HEK293 (cell line): Measurements from ENCODE around the gene FRYL.

ENCODE experiments used
- CTCF ChIA-PET: fragments of 350-600 bp; formaldehyde crosslinking; extraction: SDS; loops from one replicate; lab custom pipeline; 2021; ENCODE audit warnings: antibody characterized with exemption; lab: Yijun Ruan, JAX
- POLR2A ChIA-PET: fragments of 300-600 bp; formaldehyde crosslinking; extraction: SDS; loops from one replicate; lab custom pipeline; 2020; ENCODE audit warnings: antibody characterized with exemption, inconsistent platforms; lab: Yijun Ruan, JAX
- H3K27ac ChIP-seq: fragments of 200-500 bp; sonication (Bioruptor generic); 2 replicates; pipeline ENCODE4 v1.5.1; 2014; ENCODE audit warnings: low read depth, low read length, control low read depth, inconsistent platforms; ENCODE audit errors: extremely low read depth
- H3K36me3 ChIP-seq, 2 experiments: fragments of 200-500 bp in 1 of 2; sonication (Bioruptor generic) in 1 of 2; 1 replicate in 1 of 2; 2 replicates in 1 of 2; pipeline ENCODE4 v1.5.1; 2014 to 2017; ENCODE audit warnings: inconsistent platforms in 2 of 2, low read length in 2 of 2; ENCODE audit not compliant: control insufficient read depth in 2 of 2, insufficient read depth in 1 of 2
- H3K4me1 ChIP-seq: fragments of 200-500 bp; sonication (Bioruptor generic); 2 replicates; pipeline ENCODE4 v1.5.1; 2014; ENCODE audit warnings: mild to moderate bottlenecking, low read length, inconsistent platforms; ENCODE audit not compliant: control insufficient read depth, insufficient read depth
- H3K4me3 ChIP-seq: 2 replicates; pipeline ENCODE4 v1.5.1; 2011; ENCODE audit warnings: low read depth, mild to moderate bottlenecking, control low read depth, low read length, moderate library complexity
- H3K9me3 ChIP-seq: fragments of 200-500 bp; sonication (Bioruptor generic); 2 replicates; pipeline ENCODE4 v1.5.1; 2014; ENCODE audit warnings: low read depth, low read length, inconsistent platforms; ENCODE audit not compliant: control insufficient read depth, insufficient read depth
- IKZF3 ChIP-seq: fragments of 450-650 bp; IDR thresholded peaks from 2 replicates; pipeline ENCODE4 v1.5.0; 2018; ENCODE audit warnings: missing biosample characterization, mild to moderate bottlenecking, missing genetic modification characterization, moderate library complexity
- KLF8 ChIP-seq: fragments of 450-650 bp; formaldehyde crosslinking; IDR thresholded peaks from 2 replicates; pipeline ENCODE4 v1.5.1; 2016; ENCODE audit warnings: missing biosample characterization, missing genetic modification characterization
- MZF1 ChIP-seq: fragments of 450-650 bp; formaldehyde crosslinking; IDR thresholded peaks from 2 replicates; pipeline ENCODE4 v1.5.1; 2017; ENCODE audit warnings: missing biosample characterization, missing genetic modification characterization, borderline replicate concordance
- ZNF112 ChIP-seq: fragments of 450-650 bp; formaldehyde crosslinking; IDR thresholded peaks from 2 replicates; pipeline ENCODE4 v1.5.0; 2017; ENCODE audit warnings: missing biosample characterization, missing genetic modification characterization
- ZNF114 ChIP-seq: fragments of 450-650 bp; formaldehyde crosslinking; IDR thresholded peaks from 2 replicates; pipeline ENCODE4 v1.5.0; 2017; ENCODE audit warnings: missing biosample characterization, missing genetic modification characterization
- ZNF155 ChIP-seq: fragments of 450-650 bp; formaldehyde crosslinking; IDR thresholded peaks from 2 replicates; pipeline ENCODE4 v1.5.1; 2016; ENCODE audit warnings: missing biosample characterization, missing genetic modification characterization
- ZNF157 ChIP-seq: fragments of 450-650 bp; formaldehyde crosslinking; IDR thresholded peaks from 2 replicates; pipeline ENCODE4 v1.5.1; 2016; ENCODE audit warnings: missing biosample characterization, missing genetic modification characterization
- ZNF184 ChIP-seq: fragments of 450-650 bp; IDR thresholded peaks from 2 replicates; pipeline ENCODE4 v1.5.1; 2018; ENCODE audit warnings: missing biosample characterization, mild to moderate bottlenecking, missing genetic modification characterization
- ZNF239 ChIP-seq: fragments of 450-650 bp; formaldehyde crosslinking; IDR thresholded peaks from 2 replicates; pipeline ENCODE4 v1.5.1; 2016; ENCODE audit warnings: missing biosample characterization, missing genetic modification characterization
- ZNF426 ChIP-seq: fragments of 450-650 bp; formaldehyde crosslinking; IDR thresholded peaks from 2 replicates; pipeline ENCODE4 v1.5.1; 2017; ENCODE audit warnings: missing biosample characterization, missing genetic modification characterization, mild to moderate bottlenecking, inconsistent platforms, moderate library complexity
- ZNF501 ChIP-seq: fragments of 450-650 bp; formaldehyde crosslinking; IDR thresholded peaks from 2 replicates; pipeline ENCODE4 v1.5.1; 2016; ENCODE audit warnings: missing biosample characterization, missing genetic modification characterization
- ZNF510 ChIP-seq: fragments of 450-650 bp; formaldehyde crosslinking; IDR thresholded peaks from 2 replicates; pipeline ENCODE4 v1.5.1; 2018; ENCODE audit warnings: mild to moderate bottlenecking, missing genetic modification characterization, missing biosample characterization; ENCODE audit not compliant: insufficient replicate concordance
- ZNF548 ChIP-seq: fragments of 450-650 bp; formaldehyde crosslinking; IDR thresholded peaks from 2 replicates; pipeline ENCODE4 v1.5.1; 2016; ENCODE audit warnings: missing biosample characterization, missing genetic modification characterization
- ZNF555 ChIP-seq: fragments of 450-650 bp; formaldehyde crosslinking; conservative IDR thresholded peaks from 2 replicates; pipeline ENCODE4 v1.5.1; 2017; ENCODE audit warnings: missing biosample characterization, mild to moderate bottlenecking, missing genetic modification characterization, inconsistent platforms
- ZNF561 ChIP-seq: fragments of 450-650 bp; IDR thresholded peaks from 2 replicates; pipeline ENCODE4 v1.5.1; 2018; ENCODE audit warnings: missing biosample characterization, missing genetic modification characterization, borderline replicate concordance
- ZNF660 ChIP-seq: fragments of 450-650 bp; IDR thresholded peaks from 2 replicates; pipeline ENCODE4 v1.5.1; 2018; ENCODE audit warnings: missing biosample characterization, mild to moderate bottlenecking, missing genetic modification characterization
- ZNF670 ChIP-seq: fragments of 450-650 bp; formaldehyde crosslinking; IDR thresholded peaks from 2 replicates; pipeline ENCODE4 v1.5.1; 2016; ENCODE audit warnings: missing biosample characterization, missing genetic modification characterization, low read depth
- ZNF747 ChIP-seq: fragments of 450-650 bp; formaldehyde crosslinking; IDR thresholded peaks from 2 replicates; pipeline ENCODE4 v1.5.1; 2016; ENCODE audit warnings: missing biosample characterization, missing genetic modification characterization
- ZNF76 ChIP-seq: fragments of 450-650 bp; formaldehyde crosslinking; IDR thresholded peaks from 2 replicates; pipeline ENCODE4; 2016; ENCODE audit warnings: low read depth, missing biosample characterization, missing genetic modification characterization, borderline replicate concordance
- TF ChIP-seq, protein P1 (sequence below): fragments of 450-650 bp; formaldehyde crosslinking; IDR thresholded peaks from 2 replicates; pipeline ENCODE4 v1.5.1; 2017; ENCODE audit warnings: missing biosample characterization, missing genetic modification characterization
- TF ChIP-seq, protein P2 (sequence below): fragments of 450-650 bp; formaldehyde crosslinking; IDR thresholded peaks from 2 replicates; pipeline ENCODE4 v1.5.1; 2016; ENCODE audit warnings: missing biosample characterization, missing genetic modification characterization
- TF ChIP-seq, protein P3 (sequence below): fragments of 450-650 bp; formaldehyde crosslinking; IDR thresholded peaks from 2 replicates; pipeline ENCODE4 v1.5.1; 2016; ENCODE audit warnings: missing biosample characterization, missing genetic modification characterization

The FRYL gene

DNA sequence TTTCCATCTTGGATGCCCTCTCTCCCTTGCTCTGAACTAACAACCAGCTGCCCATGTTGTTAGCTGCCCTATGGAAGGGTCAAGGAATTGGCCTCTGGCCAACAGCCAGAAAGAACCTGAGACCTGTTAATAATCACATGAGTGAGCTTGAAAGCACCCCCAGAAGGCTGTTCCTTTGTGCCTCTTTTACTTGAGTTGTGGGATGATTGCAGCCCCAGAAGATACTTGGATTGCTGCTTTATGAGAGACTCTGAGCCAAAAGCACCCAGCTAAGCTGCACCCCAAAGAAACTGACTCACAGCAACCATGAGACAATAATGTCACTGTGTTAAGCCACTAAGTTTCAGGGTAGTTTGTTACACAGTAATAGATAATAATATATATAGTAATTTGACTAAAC is 73.3 kb downstream of the FRYL start (continued):
- TF ChIP-seq, protein P1, sequence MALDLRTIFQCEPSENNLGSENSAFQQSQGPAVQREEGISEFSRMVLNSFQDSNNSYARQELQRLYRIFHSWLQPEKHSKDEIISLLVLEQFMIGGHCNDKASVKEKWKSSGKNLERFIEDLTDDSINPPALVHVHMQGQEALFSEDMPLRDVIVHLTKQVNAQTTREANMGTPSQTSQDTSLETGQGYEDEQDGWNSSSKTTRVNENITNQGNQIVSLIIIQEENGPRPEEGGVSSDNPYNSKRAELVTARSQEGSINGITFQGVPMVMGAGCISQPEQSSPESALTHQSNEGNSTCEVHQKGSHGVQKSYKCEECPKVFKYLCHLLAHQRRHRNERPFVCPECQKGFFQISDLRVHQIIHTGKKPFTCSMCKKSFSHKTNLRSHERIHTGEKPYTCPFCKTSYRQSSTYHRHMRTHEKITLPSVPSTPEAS (tag by site-specific recombination): no peak
- TF ChIP-seq, protein P2, sequence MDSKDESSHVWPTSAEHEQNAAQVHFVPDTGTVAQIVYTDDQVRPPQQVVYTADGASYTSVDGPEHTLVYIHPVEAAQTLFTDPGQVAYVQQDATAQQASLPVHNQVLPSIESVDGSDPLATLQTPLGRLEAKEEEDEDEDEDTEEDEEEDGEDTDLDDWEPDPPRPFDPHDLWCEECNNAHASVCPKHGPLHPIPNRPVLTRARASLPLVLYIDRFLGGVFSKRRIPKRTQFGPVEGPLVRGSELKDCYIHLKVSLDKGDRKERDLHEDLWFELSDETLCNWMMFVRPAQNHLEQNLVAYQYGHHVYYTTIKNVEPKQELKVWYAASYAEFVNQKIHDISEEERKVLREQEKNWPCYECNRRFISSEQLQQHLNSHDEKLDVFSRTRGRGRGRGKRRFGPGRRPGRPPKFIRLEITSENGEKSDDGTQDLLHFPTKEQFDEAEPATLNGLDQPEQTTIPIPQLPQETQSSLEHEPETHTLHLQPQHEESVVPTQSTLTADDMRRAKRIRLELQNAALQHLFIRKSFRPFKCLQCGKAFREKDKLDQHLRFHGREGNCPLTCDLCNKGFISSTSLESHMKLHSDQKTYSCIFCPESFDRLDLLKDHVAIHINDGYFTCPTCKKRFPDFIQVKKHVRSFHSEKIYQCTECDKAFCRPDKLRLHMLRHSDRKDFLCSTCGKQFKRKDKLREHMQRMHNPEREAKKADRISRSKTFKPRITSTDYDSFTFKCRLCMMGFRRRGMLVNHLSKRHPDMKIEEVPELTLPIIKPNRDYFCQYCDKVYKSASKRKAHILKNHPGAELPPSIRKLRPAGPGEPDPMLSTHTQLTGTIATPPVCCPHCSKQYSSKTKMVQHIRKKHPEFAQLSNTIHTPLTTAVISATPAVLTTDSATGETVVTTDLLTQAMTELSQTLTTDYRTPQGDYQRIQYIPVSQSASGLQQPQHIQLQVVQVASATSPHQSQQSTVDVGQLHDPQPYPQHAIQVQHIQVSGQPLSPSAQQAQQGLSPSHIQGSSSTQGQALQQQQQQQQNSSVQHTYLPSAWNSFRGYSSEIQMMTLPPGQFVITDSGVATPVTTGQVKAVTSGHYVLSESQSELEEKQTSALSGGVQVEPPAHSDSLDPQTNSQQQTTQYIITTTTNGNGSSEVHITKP: no peak
- no peak for TF ChIP-seq KLF8 (tag by site-specific recombination)
- TF ChIP-seq ZNF548: no peak
- TF ChIP-seq ZNF112 (tag by site-specific recombination): no peak
- no peak for TF ChIP-seq ZNF76 (tag by site-specific recombination)
- no peak for TF ChIP-seq ZNF510 (tag by site-specific recombination)
- no peak for TF ChIP-seq ZNF561 (tag by site-specific recombination)
- TF ChIP-seq ZNF501: no peak

DNA sequence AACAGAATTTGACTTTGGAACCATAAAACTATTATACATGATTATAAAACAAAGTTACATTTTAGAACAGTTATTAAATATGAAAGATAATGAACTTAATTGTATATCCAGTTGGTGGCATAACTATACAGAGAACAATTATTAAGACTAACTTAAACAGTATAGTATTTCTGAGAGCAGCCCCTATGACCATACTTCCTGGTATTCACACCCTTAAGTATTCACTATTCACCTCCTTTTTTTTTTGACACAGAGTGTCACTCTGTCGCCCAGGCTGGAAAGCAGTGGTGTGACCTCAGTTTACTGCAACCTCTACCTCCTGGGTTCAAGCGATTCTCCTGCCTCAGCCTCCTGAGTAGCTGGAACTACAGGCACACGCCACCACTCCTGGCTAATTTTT is 74.5 kb downstream of the FRYL start:
- Histone ChIP-seq H3K36me3 (peaks cover 0 to 2% of the 10 kb centered on the region in 2 experiments; a peak in 1 of 3 replicates), H3K27ac (no peak overlapping the region), H3K4me1 (no peaks in the 10 kb centered on the region)
- POLR2A ChIA-PET: no interaction called here
- CTCF ChIA-PET: interaction anchor here (0.5 kb wide), 1 partner anchor 117 kb away, joined by 3 read pairs; no protein-coding TSS in a partner anchor
- TF ChIP-seq MZF1 (tag by site-specific recombination): no peak
- TF ChIP-seq, protein P3, sequence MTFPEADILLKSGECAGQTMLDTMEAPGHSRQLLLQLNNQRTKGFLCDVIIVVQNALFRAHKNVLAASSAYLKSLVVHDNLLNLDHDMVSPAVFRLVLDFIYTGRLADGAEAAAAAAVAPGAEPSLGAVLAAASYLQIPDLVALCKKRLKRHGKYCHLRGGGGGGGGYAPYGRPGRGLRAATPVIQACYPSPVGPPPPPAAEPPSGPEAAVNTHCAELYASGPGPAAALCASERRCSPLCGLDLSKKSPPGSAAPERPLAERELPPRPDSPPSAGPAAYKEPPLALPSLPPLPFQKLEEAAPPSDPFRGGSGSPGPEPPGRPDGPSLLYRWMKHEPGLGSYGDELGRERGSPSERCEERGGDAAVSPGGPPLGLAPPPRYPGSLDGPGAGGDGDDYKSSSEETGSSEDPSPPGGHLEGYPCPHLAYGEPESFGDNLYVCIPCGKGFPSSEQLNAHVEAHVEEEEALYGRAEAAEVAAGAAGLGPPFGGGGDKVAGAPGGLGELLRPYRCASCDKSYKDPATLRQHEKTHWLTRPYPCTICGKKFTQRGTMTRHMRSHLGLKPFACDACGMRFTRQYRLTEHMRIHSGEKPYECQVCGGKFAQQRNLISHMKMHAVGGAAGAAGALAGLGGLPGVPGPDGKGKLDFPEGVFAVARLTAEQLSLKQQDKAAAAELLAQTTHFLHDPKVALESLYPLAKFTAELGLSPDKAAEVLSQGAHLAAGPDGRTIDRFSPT (tag by site-specific recombination): no peak
- no peak for TF ChIP-seq ZNF555
- no peak for TF ChIP-seq IKZF3
- no peak for TF ChIP-seq ZNF747 (tag by site-specific recombination)
- TF ChIP-seq ZNF426: no peak
- TF ChIP-seq ZNF155: no peak
- no peak for TF ChIP-seq ZNF184
- no peak for TF ChIP-seq ZNF157 (tag by site-specific recombination)
- TF ChIP-seq ZNF670 (tag by site-specific recombination): no peak
- no peak for TF ChIP-seq ZNF114 (tag by site-specific recombination)
- TF ChIP-seq ZNF660 (tag by site-specific recombination): no peak
- TF ChIP-seq ZNF239 (tag by site-specific recombination): no peak
- TF ChIP-seq, all 188 proteins: peak for 0
- no peak overlapping the region for H3K4me3 ChIP-seq
- H3K9me3 ChIP-seq: no peaks in the 10 kb centered on the region
